Stimulated activated CD4-positive, alpha-beta T cell treated with anti-CD3 and anti-CD28 coated beads, Interleukin-15, amount 100 ng/mL, for 24 hours (primary cell): ENCODE results near the gene C14orf180.

Experiments
- DNase-seq: peaks from one replicate; pipeline ENCODE4 v3.0.0-alpha.2; 2020

C14orf180 gene

DNA sequence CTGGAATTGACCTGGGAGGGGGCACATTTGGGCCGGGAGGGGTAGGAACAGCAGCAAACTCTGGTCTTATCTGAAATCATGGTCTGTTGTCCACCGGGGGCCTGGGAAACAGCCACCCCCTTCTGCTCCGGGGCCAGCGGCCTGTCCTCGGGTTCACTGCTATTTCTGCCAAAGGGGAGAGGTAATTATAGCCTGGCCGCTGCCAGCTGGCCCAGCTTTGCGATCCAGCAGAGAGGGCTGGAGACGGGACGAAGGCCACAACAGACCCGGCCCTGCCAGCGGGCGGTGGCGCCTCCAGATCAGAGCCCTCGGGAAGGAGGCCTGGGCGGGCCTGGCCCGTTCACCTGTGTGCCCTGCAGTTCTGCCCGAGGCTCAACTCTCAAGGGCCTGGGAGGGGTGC is at the start of gene C14orf180:
C14orf180 (plus strand) TSS at position 258 of the 400 bp plus-strand sequence. CDS start 6,667 bp downstream, outside the sequence.
- no peak for DNase-seq

DNA sequence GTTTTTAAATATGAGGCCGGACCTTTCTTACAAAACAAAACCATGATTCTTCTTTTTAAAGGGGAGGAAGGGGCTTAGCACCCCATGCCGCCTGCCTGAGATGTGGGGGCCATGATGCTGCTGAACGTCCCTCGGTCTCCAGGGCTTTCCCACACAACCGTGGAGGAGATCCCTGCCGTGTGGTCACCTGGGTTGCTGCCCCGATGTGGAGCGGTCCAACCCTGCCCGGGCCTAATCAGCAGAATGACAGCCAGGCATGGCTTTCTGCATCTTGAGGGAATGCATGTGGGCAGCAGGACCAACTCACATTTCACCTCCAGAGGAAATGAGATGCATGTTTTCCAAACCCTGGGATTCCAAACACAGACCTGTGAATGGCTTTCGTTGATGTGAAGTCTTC is 48.9 kb upstream of the C14orf180 start:
- no peak for DNase-seq

DNA sequence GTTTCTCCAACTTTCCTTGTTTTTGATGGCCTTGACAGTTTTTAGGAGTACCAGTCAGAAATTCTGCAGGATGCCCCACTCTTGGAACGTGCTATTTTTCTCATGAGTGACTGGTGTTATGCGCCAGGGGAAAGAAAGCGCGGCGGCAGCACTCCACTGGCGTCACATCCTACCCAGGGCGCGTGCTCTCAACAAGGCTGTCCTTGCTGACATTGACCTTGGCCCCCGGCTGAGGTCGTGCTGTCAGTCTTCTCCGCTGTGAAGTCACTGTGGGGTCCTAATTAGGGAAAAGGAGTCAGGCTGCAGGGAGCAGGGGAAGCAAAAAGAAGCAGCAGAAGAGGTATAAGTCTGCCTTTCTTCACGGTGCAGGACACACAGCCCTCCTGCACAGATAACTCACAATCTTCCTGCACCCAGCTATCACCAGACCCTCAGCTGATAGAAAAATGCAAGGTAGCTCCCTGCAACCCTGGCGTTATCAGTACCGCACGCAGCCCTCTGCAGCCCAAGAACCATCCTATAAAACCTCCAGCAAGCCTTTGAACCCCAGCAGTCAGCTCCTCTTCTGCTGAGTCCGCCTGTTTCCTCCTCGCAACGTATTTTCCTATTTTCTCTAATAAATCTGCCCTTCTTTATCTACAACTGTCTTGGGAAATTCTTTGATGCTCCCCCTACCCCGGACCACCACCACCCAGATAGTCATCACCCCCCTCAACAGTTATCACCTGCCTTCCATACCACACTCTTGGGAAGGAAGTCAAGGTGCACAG is 48.0 kb upstream of the C14orf180 start:
- DNase-seq: no peak

DNA sequence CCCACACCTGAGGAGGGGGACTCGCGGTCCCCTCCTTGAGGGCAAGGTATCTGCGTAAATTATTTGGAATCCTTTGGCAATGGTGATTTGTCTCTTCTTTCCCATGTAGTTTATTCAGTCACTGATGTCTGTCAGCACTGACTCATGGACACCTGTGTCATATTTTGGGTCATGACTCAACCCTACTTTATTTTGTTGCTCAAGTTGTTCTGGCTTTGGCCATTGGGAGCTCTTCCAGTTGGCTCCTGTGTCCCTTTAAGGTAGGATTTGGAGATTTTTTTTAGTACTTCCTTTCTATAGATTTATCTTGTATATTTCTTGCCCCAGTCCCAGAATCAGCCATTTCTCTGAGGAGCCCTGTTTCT is 47.4 kb upstream of the C14orf180 start:
- no peak for DNase-seq

DNA sequence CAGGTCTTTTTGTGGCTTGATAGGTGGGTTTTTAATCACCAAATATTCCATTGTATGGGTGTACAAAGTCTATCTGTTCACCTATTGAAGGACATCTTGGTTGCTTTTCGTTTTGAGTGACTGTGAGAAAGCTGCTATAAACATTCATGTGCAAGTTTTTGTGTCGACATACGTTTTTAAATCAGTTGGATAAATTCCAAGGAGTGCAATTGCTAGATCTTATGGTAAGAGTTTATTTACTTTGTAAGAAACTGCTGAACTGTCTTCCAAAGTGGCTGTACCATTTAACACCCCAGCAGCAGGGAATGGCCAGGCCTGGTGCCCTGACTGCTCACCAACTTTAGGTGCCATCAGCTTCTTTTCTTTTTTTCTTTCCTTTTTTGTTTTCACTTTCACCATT is 45.5 kb upstream of the C14orf180 start:
- DNase-seq: no peak

DNA sequence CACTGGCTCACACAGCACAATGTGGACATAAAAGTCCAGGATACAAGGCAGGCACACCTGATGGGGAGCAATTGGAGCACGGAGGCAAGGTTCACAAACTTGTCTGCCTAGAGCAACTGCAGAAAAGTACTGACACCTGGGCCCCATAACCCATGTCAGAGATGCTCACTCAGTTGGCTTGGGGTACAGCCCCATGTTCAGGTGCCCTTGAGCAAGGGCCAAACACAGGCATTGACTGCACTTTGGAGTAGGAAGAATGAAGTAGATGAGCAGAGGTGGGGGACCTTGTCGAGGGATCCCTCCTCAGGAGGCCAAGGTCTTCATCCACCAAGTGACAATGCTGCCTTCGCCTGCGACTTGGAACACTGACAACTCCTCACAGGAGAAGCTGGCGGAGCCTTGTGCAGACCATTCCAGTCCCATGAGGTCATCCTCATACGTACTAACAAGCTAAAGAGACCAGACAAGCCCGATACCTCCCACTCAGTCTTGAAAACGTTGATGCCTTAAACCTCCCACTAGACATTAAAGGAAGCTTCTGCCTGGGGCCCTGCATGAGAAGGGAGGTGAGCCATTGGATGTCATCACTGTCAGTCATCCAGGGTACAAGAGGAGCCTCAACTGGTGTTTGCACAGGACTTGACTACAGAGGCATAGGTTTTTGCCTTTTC is 42.5 kb upstream of the C14orf180 start:
- no peak for DNase-seq

DNA sequence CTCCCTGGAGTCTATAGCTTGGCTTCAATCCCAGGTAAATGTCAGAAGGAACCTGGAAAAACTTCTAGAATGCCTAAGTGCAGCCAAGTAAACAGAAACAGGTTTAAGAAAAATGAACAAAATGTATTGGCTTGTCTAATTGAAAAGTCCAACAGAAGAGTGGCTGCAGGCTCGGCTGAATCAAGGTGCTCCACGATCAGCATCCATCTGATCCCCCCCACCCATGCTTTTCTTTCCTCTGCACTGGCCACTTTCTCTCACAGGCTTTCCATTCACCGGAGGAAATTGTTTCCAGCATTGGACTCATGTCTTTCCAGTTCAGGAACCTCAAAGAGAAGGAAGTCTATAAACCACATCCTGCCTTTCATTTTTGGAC is 42.0 kb upstream of the C14orf180 start:
- DNase-seq: no peak

DNA sequence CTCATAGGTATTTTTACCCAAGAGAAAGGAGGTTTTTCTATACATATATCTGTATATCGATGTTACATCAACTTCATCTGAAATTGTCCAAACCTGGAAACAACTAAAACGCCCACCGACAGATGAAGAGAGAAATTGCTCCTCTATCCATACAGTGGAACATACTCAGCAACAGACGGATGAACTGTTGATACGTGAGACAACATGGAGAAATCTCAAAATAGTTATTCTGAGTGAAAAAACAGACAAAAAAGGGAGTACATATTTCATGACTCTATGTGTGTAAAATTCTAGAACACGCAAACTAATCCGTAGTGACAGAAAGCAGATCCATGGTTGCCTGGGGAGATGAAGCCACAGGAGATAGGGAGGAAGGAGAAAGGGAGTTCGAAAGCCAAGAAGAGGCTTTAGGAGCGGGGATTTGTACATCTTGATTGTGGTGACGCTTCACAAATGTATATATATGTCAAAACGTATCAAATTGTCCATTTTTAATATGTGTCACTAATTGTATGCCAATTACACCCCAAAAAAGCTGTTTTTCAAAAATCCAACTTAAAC is 37.6 kb upstream of the C14orf180 start:
- no peak for DNase-seq

DNA sequence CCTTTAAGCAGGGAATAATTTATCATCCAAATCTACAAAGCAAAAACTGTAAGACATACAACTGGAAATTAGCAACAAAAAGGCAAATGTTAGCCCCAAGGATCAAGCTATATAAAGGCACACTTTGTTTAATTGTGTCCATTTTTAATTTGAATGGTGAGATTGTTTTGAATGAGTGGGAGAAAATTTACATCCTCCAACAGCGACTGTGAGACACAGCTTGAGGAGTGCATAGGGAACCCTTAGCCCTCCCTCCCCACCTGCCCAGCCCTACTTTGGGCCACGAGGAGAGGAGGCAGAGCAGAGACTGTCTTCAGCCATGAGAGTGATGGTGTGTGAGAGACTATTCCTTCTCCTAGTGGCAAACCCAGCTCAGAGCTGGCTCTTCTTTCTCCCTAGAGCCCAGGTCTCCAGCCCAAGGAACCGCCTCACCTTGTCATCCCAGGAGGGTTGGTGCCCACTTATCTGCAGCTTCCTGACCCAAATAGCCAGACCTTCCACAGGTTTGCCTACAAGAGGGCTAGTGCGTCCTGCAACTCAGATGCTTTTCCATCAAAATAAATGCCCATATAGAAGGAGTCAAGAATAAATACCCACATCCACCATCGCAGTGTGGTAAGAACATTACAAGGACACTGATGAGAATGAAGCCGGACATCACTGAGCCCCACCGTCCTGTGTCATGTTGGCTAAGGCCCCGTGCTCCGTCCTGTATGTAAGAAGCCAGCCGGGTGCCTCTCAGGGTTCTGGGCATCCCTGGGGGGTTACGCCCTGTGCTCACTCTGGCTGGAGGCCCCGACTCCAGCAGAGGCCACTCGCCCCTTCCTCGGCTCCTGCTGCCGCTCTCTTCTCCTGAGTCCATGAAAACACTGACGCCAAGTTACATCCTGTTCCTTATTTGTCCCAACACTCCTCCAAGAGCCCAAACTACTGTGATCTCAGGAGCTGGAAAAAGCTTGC is 36.4 kb upstream of the C14orf180 start:
- DNase-seq: no peak

DNA sequence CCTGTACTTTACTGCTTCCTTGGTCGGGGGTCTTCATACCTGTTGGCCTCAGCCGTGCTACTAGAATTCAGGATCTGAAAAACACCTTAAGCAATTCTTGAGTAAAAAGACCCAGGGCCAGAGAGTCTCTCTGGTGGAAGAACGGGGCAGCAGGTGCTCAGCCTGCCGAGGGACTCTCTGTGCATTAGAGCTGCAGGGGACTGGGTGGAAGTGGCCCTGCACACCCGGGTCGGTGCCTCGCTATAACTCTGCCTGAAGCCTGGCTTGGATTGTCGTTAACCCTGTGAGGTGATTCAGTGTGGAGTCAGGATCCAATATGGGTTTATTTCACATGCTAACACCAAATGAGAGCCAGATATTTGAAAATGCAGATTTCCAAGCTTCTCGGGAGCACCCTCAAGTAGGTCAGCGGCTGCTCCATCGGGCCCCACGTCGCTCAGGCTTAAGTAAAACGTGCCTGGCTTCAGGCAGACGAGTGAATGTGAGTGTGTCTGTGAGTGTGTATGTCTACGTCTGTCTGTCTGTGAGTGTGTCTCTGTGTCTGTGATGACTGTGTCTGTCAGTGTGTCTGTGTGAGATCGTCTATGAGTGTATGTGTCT is 35.1 kb upstream of the C14orf180 start:
- no peak for DNase-seq

DNA sequence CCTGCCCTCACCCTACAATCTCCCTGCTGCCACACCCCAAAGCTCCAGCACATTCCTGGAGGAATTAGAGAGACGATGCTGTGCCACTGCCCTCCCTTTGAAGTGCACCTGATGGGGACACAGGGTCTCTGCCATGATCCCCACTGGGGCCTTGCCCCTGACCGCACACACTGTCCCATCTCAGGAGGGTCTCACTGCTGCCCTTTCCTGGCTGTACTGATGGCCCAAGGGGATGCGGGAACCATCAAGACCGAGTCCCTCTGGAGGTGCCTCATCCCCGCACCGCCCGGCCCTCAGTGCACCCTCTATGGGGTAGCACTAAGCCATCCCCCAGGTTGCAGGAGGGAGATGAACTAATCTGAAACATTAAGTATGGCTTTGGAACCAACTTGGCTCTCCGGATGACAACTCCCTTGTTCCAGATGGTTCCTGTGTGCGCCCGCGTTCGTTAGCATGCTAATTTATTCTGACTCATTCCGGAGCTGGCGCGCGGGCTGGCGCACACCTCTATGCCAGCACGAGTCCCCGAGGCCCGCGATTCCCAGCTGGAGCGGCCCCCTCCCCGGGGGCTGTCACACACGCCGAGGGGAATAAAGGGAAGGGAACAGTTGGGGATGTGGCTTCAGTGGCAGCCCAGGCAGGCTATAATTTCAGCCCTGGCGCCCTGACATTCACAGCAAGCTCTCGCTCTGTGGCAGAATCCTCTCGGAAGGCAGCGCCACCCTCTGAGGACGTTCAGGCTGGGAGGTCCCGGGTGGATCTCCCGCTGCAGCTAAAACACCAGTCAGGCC is 34.2 kb upstream of the C14orf180 start:
- DNase-seq: no peak

DNA sequence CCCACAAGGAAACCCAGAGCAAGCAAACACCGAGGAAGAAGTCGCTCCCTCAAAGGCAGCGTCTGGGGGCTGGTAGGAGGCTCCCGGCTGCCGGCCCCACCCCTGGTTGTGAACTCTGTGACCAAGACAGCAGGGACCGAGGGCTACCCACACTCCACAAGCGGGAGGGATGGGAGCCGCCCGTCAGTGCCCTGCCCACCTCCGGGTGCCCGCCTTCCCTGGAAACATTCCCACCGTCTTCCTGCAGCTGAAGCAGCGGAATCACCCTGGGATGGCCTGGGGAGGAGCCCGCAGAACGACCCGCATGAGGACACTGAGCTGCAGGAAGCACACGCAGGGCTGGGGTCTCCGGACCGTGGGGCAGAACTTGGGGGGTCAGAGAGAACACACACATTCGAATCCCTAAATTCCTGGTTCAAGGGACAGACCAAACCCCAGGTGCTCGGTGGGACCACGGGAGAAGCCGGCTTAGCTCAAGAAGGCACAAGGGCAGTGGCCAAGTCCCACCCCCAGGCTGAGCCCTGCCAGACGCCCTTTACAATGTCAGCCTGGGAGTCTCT is 33.5 kb upstream of the C14orf180 start:
- DNase-seq: no peak

DNA sequence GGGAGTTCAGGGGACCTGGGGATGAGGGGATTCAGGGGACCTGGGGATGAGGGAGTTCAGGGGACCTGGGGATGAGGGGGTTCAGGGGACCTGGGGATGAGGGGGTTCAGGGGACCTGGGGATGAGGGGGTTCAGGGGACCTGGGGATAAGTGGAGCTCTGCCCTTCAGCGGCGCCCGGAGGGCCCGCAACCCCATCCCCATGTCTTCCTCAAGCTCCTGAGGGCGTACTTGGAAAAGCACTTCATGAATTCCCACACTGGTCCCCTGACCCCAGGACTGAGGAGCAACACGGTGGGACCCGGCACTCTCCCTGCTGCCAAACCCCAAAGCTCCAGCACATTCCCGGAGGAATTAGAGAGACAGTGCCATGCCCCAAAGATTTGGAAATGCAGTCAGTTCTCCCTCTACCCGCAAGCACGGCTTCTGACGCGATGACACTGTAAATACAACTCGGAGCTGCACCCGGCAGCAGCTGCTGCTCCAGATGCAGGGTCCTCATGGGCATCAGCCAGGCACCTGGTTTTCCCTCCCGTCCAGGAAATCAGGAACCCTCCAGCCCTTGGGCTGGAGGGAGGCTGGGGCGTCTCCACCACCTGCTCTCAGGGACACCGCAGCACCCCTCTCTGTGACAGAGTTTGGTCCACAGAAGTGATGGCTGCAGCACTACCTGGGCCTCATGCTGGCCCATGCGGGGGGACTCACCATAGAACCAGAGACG is 32.8 kb upstream of the C14orf180 start:
- DNase-seq: no peak

DNA sequence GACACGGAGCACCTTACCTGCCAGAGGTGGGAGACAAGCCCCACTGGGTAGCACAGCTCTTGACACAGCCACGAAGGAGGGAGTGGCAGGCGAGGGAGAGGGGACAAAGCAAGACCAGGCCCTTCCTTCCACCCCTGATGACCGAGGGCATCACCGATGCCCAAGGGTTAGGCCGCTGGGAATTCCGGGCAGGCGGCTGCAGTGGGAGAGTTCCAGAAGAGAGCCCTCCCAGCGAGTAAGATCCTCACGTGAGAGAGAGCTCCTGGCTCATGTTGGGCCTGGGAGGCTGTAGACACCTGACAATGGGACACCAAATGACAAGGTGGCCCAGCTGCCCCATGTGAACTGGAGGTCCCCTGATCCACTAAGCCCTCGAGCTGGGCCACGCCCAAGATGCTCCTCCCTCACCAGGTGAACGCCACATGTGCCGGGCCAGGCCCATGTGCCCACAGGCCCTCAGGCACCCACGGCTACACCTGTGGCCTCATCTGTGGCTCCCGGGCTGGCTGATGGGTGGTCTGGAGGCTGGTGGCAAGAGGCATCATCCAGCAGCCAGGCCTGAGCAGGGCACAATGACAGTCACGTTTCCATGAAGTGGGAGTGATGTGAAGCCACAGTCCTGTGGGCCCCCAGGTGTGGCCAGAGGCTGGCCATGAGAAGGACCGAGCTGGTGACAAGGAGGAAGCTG is 32.1 kb upstream of the C14orf180 start:
- no peak for DNase-seq

DNA sequence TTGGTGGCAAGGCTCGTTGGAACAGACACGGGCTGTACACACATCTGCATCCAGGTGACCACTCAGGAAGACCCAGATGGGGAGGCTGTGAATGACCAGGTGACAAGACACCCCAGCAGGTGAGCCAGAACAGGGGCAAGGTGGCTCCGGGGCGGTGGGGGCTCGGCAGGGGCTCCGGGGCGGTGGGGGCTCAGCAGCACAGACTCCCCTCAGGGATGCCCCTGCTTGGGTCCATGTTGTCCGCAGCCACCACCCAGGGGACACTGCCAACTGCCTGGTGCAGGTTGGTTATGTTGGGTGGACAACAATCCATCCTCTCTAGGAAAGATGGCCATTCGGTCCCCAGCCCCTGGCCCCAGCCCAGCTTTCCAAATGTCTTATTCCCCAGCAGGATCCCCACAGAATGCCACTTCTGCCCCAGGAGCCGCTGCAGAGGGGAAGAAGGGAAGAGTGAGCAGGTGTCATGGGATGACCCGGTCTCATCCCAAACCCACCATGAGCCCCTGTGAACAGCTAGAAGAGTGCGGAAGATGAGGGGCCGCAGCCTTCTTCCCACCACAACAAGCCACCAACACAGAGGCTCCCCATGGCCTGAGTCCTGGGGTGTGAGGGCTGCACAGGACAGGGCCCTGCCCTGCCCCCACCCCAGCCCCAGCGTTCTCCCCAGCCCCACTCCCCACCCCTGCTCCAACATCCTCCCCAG is 31.4 kb upstream of the C14orf180 start:
- no peak for DNase-seq

DNA sequence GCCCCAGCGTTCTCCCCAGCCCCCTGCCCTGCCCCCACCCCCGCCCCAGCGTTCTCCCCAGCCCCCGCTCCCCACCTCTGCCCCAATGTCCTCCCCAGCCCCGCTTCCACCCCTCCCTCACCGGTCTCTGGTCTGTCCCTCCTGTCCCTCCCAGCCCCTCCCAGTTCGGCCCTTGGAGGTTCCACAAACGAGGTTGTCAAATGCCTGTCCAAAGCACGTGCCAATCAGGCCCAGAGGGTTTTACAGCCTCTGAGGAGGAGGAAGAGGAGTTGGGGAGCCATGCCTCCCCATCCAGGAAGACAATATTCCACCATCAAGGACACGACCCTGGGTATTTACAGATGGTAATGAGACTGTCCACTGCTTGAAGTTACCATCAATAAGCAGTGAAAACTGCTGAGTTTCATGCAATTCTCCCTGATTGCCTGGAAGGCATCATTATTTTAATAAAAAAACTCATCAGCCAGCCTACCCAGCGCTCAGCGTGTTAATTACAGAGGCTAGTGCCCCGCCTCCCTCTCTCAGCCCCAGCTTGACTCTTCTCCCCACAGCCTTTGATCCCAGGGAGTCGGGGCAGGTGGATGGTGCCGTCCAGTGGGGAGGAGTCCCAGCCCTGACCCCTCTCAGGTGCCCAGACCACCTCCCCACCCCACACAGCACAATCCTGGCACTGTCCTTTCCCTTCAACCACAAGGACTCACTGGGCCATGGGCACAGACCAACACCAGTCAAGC is 30.6 kb upstream of the C14orf180 start:
- no peak for DNase-seq

DNA sequence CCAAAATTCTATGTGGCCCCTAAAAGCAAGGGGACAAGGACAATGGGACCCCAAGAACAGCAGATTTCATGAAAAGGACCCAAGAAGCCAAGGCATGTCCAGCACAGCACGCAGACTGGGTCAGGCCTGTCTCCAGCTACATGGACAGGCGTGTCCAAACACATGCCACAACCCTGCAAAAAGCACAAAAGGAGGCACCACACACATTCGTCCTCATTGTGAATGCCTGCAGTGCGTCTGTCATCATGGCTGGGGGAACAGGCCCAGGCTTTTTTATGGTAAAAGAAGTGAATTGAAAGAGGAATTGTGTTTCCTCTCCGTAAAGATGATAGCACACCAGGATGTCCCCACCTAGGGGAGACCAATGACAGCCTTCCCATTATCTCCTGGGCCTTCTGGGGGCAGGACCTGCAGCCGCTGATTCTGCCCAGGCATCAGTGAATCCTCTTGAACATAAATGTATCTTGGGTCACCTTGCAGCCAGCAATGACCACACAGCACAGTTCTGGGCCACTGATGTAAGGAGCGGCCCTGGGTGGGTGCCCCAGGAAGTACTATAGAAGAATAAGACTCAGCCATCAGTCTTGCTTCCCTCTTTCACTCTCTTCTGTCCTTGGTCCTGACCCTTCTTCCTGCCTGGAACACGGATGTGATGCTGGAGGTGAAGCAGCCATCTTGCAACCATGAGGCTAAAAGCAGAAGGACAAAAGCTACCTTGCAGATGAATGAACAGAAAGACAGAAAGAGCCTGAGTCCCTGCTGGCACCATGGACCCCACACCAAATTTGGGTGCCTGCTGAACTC is 29.8 kb upstream of the C14orf180 start:
- DNase-seq: no peak

DNA sequence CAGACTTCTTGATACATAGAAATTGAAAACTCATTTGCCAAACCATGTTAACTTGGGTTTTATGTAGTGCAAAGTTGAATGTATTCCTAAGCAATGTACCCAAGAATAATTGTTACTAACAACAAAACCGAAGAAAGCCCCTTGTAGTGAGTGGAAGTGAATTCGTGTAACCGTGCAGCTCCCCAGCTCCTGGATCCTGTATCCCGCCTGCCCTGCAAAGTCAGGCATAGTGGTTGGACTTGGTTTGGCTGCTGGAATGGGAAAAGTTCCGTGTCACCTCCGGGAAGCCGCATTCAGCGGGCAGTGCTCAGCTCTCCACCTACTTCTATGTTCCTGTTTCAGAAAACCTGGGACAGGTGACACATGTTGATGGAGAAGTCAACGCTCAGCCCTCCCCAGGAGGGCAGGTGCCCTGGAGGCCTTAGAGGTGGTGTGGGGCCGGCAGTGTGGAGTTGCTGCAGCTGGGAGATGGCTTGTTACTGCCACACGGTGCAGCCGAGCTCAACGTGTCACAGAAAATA is 29.2 kb upstream of the C14orf180 start:
- no peak for DNase-seq
